Measurements from ENCODE around the gene CRACDL.

DNA sequence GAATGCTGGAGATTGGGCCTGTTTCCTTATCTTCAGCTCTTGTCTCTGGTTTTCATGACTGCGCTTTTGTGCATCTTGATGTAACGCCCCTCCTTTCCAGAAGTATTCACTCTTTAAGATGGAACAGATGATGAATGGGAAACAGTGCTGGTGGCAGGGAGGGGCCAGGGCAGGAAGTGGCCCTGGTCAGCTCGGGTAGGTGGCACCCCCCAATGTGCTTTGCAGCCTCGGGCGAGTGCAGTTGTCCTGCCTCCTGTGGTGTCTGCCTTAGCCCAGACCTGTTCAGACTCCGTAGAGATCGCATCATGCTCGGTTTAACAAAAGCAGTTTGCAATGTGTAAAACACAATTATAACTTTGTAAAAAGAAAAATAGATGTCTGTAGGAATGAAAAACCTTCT is 188.1 kb downstream of the CRACDL start:
- TF ChIP-seq, protein P1, sequence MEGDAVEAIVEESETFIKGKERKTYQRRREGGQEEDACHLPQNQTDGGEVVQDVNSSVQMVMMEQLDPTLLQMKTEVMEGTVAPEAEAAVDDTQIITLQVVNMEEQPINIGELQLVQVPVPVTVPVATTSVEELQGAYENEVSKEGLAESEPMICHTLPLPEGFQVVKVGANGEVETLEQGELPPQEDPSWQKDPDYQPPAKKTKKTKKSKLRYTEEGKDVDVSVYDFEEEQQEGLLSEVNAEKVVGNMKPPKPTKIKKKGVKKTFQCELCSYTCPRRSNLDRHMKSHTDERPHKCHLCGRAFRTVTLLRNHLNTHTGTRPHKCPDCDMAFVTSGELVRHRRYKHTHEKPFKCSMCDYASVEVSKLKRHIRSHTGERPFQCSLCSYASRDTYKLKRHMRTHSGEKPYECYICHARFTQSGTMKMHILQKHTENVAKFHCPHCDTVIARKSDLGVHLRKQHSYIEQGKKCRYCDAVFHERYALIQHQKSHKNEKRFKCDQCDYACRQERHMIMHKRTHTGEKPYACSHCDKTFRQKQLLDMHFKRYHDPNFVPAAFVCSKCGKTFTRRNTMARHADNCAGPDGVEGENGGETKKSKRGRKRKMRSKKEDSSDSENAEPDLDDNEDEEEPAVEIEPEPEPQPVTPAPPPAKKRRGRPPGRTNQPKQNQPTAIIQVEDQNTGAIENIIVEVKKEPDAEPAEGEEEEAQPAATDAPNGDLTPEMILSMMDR (IDR thresholded peaks at IDR 0.05; ENCODE audit: low read depth, low read length) = no peak
- no peak for TF ChIP-seq EZH2phosphoT487 (IDR thresholded peaks at IDR 0.05; ENCODE audit: low read depth)
